Suprapubic skin (tissue), 4 donors: ENCODE data around the gene PLCL2. TPM values are rescaled to one million over a fixed set of nuclear protein-coding genes. Genes with fewer than 3 reads are reported as not detected.
"Not testable (repeated sequence)": the region's sequence is repeated elsewhere in the genome, so short reads cannot be mapped to it uniquely, and the experiment has no call there.

Experiments used
- DNase-seq, 2 donors: peaks; one replicate each; pipeline ENCODE4 v3.0.0-alpha.2; 2019; ENCODE audit warnings: low spot score in 2 of 2
- H3K27ac ChIP-seq: fragments of 200-600 bp; sonication (generic); one replicate; pipeline ENCODE4 v1.5.1; 2019
- H3K27me3 ChIP-seq: fragments of 200-600 bp; sonication (generic); one replicate; pipeline ENCODE4 v1.5.1; 2019
- H3K36me3 ChIP-seq: fragments of 200-600 bp; sonication (generic); one replicate; pipeline ENCODE4 v1.5.1; 2019
- H3K4me1 ChIP-seq: fragments of 200-600 bp; sonication (generic); one replicate; pipeline ENCODE4 v1.5.1; 2019
- H3K4me3 ChIP-seq: fragments of 200-600 bp; sonication (generic); one replicate; pipeline ENCODE4 v1.5.1; 2019; ENCODE audit warnings: mild to moderate bottlenecking
- H3K9me3 ChIP-seq: fragments of 200-600 bp; sonication (generic); one replicate; pipeline ENCODE4 v1.5.1; 2019
- CTCF ChIP-seq, 2 donors: fragments of 200-600 bp in 1 of 2; fragments of 450-650 bp in 1 of 2; sonication (generic) in 1 of 2; IDR thresholded peaks; one replicate each; pipeline ENCODE4 v1.5.1; 2016 to 2019; ENCODE audit warnings: antibody characterized with exemption in 2 of 2, mild to moderate bottlenecking in 1 of 2, moderate library complexity in 1 of 2
- EP300 ChIP-seq: sonication (generic); formaldehyde crosslinking; IDR thresholded peaks from one replicate; pipeline ENCODE4 v1.6.1; 2017; ENCODE audit warnings: antibody characterized with exemption
- POLR2A ChIP-seq, 2 donors: fragments of 450-650 bp; IDR thresholded peaks; one replicate each; pipeline ENCODE4 v1.6.1; 2017; ENCODE audit warnings: antibody characterized with exemption in 2 of 2, mild to moderate bottlenecking in 2 of 2, moderate library complexity in 2 of 2
- POLR2AphosphoS5 ChIP-seq, 3 donors: sonication (generic); formaldehyde crosslinking; IDR thresholded peaks; one replicate each; pipeline ENCODE4 v1.6.1; 2017; ENCODE audit warnings: antibody characterized with exemption in 3 of 3
- WGBS: methylation state at CpG from one replicate; pipeline ENCODE4 v1.1.5; 2018; 5-methylcytosine and 5-hydroxymethylcytosine counted together
- total RNA-seq, 4 donors: library from RNA; depleted of rRNA; stranded (reverse); fragments of >200 nt; gene quantifications; one replicate each; pipeline ENCODE4 v1.1.0, GENCODE V29; 2016

PLCL2 gene
- total RNA-seq, 4 donors from 2014 or later, result 1.5 to 4.2 (median 1.9) TPM

- no peaks in the 10 kb centered on the region for H3K4me1 ChIP-seq
- DNase-seq, result no peak
- H3K27ac ChIP-seq, result no peak overlapping the region
- no peaks in the 10 kb centered on the region for H3K36me3 ChIP-seq
- WGBS, result 97% methylated on average over 1 of the region's 1 CpG
- no peaks in the 10 kb centered on the region for H3K27me3 ChIP-seq
- H3K4me3 ChIP-seq, result no peak overlapping the region
- no peaks in the 10 kb centered on the region for H3K9me3 ChIP-seq
- TF ChIP-seq POLR2A (IDR thresholded peaks at IDR 0.05), result no peak
- no peak for TF ChIP-seq CTCF (IDR thresholded peaks at IDR 0.05)
- no peak for TF ChIP-seq POLR2AphosphoS5 (IDR thresholded peaks at IDR 0.05)
- TF ChIP-seq EP300, result no peak
These were observed 66.1 kb downstream of the PLCL2 start for GRCh38 chr3:16950845-16951244.

- not testable (repeated sequence) for H3K4me1 ChIP-seq, H3K36me3 ChIP-seq, H3K27ac ChIP-seq, DNase-seq, H3K4me3 ChIP-seq, H3K27me3 ChIP-seq, H3K9me3 ChIP-seq
- WGBS, result 85% methylated on average over 3 of the region's 3 CpGs
These were observed 73.1 kb downstream of the PLCL2 start for GRCh38 chr3:16957852-16958251.

- Histone ChIP-seq H3K36me3 (no peaks in the 10 kb centered on the region), H3K27me3 (no peaks in the 10 kb centered on the region), H3K4me1 (no peaks in the 10 kb centered on the region), H3K27ac (no peak overlapping the region), H3K9me3 (no peaks in the 10 kb centered on the region), H3K4me3 (no peak overlapping the region)
- TF ChIP-seq POLR2A (IDR thresholded peaks at IDR 0.05), result no peak
- TF ChIP-seq EP300, result no peak
- no peak for TF ChIP-seq POLR2AphosphoS5 (IDR thresholded peaks at IDR 0.05)
- TF ChIP-seq CTCF (IDR thresholded peaks at IDR 0.05), result no peak
- WGBS, result 83% methylated on average over 2 of the region's 2 CpGs
- DNase-seq, result no peak
These were observed 75.4 kb downstream of the PLCL2 start for GRCh38 chr3:16960125-16960524.

- H3K4me1 ChIP-seq, result no peaks in the 10 kb centered on the region
- 88% methylated on average over 4 of the region's 4 CpGs for WGBS
- H3K4me3 ChIP-seq, result no peak overlapping the region
- H3K9me3 ChIP-seq, result no peaks in the 10 kb centered on the region
- no peak for DNase-seq
- H3K27ac ChIP-seq, result no peak overlapping the region
- H3K36me3 ChIP-seq, result no peaks in the 10 kb centered on the region
- TF ChIP-seq CTCF (IDR thresholded peaks at IDR 0.05) (no peak), EP300 (no peak)
- H3K27me3 ChIP-seq, result no peaks in the 10 kb centered on the region
These were observed 77.0 kb downstream of the PLCL2 start for GRCh38 chr3:16961621-16962205.

GRCh38 chr3:16975083-16975482 is 90.3 kb downstream of the PLCL2 start:
- no peak for DNase-seq
- Histone ChIP-seq H3K27ac (no peak overlapping the region), H3K9me3 (no peaks in the 10 kb centered on the region), H3K36me3 (no peaks in the 10 kb centered on the region), H3K4me3 (no peak overlapping the region), H3K4me1 (no peaks in the 10 kb centered on the region), H3K27me3 (no peaks in the 10 kb centered on the region)
- TF ChIP-seq CTCF (IDR thresholded peaks at IDR 0.05), result no peak
- no peak for TF ChIP-seq EP300
- TF ChIP-seq POLR2AphosphoS5 (IDR thresholded peaks at IDR 0.05), result no peak
- no peak for TF ChIP-seq POLR2A (IDR thresholded peaks at IDR 0.05)
- WGBS, result 61% methylated on average over 3 of the region's 3 CpGs
